GM19239 (cell line): ENCODE measurements around the gene MBD3L4.
"Not testable (repeated sequence)": the region's sequence is repeated elsewhere in the genome, so short reads cannot be mapped to it uniquely, and the experiment has no call there.

Experiments used
- DNase-seq: peaks from one replicate; pipeline ENCODE4 v3.0.0; 2011; ENCODE audit warnings: low spot score; ENCODE audit not compliant: insufficient read length
- FAIRE-seq: peaks from 2 replicates; lab custom pipeline; 2011; peaks lifted over from hg19 to GRCh38; lab: Jason Lieb, UNC

Gene MBD3L4

DNA sequence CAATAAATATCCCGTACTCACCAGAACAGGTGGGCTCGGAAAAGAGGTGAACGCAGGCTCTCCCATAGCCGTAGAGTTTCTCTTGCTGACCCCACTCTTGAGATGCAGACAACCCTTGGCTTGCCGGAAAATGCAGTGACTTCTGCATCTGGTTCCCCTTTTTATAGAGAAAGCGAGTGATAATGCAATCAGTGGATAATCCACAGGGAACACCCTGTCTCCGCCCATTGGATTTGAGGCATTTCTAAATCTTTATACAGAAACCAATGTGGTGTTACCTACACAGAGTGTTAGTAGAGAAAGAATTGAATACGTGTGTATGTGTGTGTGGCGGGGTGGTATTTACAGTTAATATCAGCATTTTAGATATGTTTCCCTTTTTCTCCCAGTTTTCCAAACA, at the start of gene MBD3L4:
TSS of gene MBD3L4 (minus strand) at position 101 of the 400 bp plus-strand sequence. CDS start at position 66, 35 bp downstream.
- not testable (repeated sequence) for DNase-seq, FAIRE-seq

DNA sequence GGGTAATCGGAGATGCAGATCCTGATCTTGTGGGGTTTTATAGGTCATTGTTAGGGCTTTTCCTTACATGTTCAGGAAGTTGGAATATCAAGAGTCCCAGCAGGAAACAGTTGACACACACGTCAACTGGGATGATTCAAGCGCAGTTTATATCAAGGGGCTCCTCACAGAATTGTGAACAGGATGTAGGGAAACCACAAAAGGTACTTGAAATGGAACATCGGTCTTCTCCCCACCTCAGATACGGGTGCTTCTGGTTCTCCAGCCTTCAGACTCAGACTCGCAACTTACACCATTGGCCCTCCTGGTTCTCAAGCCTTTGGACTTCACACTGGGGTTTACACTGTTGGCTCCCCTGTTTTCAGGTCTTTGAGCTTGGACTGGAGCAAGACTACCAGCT, 49.0 kb upstream of the MBD3L4 start:
- FAIRE-seq (no peak), DNase-seq (no peak)

DNA sequence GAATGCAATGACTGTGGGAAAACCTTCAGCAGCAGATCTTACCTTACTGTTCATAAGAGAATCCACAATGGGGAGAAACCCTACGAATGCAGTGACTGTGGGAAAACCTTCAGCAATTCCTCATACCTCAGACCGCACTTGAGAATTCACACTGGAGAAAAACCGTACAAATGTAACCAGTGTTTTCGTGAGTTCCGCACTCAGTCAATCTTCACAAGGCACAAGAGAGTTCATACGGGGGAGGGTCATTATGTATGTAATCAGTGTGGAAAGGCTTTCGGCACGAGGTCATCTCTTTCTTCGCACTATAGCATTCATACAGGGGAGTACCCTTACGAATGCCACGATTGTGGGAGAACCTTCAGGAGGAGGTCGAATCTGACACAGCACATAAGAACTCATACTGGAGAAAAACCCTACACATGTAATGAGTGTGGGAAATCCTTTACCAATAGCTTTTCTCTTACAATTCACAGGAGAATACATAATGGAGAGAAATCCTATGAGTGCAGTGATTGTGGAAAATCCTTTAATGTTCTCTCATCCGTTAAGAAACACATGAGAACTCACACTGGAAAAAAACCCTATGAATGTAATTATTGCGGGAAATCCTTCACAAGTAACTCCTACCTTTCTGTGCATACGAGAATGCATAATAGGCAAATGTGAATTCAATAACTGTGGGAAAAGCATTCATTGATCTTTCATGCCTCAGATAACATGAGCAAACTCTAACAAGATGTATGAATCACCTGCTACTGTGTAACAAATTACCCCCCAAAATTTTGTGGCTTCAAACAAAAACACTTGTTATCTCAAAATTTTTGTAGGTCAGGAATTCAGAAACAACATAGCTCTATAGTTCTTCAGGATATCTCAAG, 43.3 kb upstream of the MBD3L4 start:
- FAIRE-seq (no peak), DNase-seq (no peak)

- DNase-seq = no peak
These were observed 38.0 kb upstream of the MBD3L4 start for GRCh38 chr19:7078008-7078407.

DNA sequence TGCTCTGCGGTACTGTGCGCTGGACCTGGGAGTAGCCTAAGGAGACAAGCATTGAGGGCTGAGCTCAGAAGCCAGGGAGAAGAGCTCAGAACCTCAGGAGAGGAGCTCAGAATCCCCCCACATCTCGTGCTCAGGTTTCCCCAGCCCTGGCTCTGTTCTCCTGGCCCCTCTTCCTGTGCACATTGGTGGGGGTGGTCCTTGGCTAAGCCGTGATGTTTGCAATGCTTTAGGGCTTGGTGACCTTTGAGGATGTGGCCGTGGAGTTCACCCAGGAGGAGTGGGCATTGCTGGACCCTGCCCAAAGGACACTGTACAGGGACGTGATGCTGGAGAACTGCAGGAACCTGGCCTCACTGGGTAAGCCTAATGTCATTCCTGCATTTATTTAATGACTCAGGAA, 36.2 kb upstream of the MBD3L4 start:
- no peak for FAIRE-seq
- DNase-seq = no peak

More at GRCh38 chr19:7078008-7078407, 38.0 kb upstream of the MBD3L4 start:
- no peak for FAIRE-seq

- DNase-seq (no peak), FAIRE-seq (no peak)
These were observed 34.8 kb upstream of the MBD3L4 start for GRCh38 chr19:7074705-7075282.

GRCh38 chr19:7072541-7072940, 32.6 kb upstream of the MBD3L4 start:
- DNase-seq (no peak), FAIRE-seq (no peak)

DNA sequence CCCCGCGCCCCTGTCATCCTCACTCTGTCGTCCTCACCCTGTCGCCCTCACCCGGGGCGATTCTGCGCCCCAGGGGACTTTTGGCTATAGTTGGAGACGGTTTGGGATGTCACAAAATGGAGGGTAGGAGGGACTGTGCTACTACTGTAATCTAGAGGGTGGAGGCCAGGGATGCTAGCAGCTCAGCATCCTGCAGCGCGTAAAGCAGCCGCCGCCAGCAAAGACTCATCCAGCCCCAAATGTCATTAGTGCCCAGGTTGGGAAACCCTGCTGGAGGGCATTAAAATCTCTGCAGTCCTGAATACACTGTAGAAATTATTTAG, 29.9 kb upstream of the MBD3L4 start:
- DNase-seq (no peak), FAIRE-seq (no peak)

DNA sequence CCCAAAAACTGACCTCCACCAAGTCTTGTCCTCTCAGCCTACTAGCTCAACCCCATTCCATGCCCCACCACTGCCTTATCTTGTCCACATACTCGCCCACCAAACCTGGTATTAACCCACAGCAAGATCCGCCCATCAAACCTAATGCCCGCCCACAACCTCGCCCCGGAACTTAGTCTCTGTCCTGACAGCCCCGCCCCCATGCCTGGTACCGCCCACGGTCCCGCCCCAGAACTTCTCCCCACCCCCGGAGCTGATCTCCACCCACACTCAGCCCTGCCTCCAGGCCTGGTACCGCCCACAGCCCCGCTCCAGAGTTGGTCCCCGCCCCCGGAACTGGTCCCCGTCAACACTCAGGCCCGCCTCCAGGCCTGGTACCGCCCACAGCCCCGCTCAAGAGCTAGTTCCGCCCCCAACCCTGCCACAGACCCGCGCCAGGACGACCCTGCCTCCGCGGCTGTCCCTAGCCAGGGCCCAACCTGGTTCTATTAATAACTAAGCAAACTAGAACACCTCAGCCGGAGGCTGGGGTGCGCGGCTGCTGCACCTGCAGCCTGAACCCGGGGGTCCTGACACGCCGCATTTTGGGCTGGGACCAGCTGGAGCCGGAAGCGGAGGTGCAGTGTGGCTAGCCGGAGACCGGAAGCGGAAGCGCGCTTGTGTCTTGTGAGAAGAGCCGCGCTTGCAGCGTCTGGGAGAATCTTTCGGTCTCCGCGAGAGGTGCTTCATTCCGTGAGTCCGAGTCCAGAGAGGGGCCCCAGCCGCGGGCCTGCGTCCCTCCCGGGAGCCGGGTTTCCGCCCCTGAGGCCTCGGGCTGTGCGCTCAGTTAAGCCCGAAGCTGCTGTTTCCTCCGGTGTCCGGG, 29.3 kb upstream of the MBD3L4 start, which contains the start of gene ZNF557:
TSS of gene ZNF557 (plus strand) at position 662 of the 862 bp plus-strand sequence. CDS start 5,372 bp downstream, outside the sequence.
- peak; percentile 96 for FAIRE-seq
- peak; percentile 87 for DNase-seq

GRCh38 chr19:7068599-7068998, 28.6 kb upstream of the MBD3L4 start:
- DNase-seq (no peak), FAIRE-seq (no peak)

DNA sequence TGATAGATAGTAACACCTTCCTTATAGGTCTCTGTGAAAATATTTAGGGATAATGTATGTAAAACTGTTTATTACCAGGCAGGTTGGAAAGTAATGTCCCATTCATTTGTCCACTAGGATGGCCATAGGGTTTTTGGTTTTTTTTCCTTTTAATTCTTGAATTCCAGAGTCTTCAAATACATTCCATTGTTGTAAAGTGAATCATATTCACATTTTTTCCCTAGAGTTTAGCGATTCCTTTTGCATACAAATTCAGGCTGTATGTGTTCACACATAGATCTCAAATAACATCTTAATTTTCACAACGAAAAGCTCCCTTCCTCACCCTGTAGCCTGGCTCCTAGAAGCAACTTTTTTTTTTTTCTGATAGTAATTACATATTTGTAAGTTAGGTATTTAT, 27.7 kb upstream of the MBD3L4 start:
- FAIRE-seq (no peak), DNase-seq (no peak)

DNA sequence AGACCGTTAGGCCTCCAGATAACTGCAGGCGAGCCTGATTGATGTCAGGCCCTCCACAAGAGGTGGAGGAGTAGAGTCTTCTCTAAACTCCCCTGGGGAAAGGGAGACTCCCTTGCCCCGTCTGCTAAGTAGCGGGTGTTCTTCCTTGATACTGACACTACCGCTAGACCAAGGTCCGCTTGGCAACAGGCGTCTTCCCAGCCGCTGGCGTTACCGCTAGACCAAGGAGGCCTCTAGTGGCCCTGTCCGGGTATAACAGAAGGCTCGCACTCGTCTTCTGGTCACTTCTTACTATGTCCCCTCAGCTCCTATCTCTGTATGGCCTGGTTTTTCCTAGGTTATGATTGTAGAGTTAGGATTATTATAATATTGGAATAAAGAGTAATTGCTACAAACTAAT, 27.1 kb upstream of the MBD3L4 start:
- not testable (repeated sequence) for DNase-seq, FAIRE-seq

- no peak for DNase-seq
- FAIRE-seq = no peak
These were observed 23.9 kb upstream of the MBD3L4 start for GRCh38 chr19:7063764-7064418.

DNA sequence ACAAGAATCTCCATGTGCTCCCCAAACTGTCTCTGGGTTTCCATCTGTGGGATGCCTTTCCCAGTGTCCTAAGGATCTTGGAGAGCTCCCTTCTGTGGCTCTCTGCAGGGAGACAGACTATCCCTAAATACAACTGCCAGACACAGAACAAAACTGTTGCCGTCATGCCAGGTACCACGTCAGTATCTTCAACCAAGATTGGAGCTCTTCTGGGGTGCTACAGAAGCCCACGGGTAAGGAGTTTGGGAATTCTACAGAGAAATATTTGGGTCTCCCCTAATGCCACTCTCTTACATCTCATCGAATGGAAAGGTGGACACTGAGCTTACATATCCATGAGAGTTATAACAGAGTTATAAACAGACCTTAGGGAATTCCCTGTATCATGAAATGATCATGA, 23.4 kb upstream of the MBD3L4 start:
- DNase-seq (no peak), FAIRE-seq (no peak)

GRCh38 chr19:7059977-7060376, 20.0 kb upstream of the MBD3L4 start:
- not testable (repeated sequence) for DNase-seq, FAIRE-seq

GRCh38 chr19:7058576-7058975, 18.6 kb upstream of the MBD3L4 start, which contains the start of gene MBD3L3:
MBD3L3 (minus strand) TSS chr19:7058676; CDS start chr19:7058605, 71 bp downstream.
- DNase-seq, FAIRE-seq: not testable (repeated sequence)

GRCh38 chr19:7056371-7056770, 16.4 kb upstream of the MBD3L4 start:
- FAIRE-seq, DNase-seq: not testable (repeated sequence)

GRCh38 chr19:7055679-7056078, 15.7 kb upstream of the MBD3L4 start:
- FAIRE-seq, DNase-seq: not testable (repeated sequence)

GRCh38 chr19:7054635-7055368, 14.8 kb upstream of the MBD3L4 start:
- DNase-seq, FAIRE-seq: not testable (repeated sequence)
